Tibial nerve (tissue), 4 donors: ENCODE results near the gene AHCTF1. TPM values are rescaled to one million over a fixed set of nuclear protein-coding genes. Genes with fewer than 3 reads are reported as not detected.

Experiments
- small RNA-seq: library from RNA; depleted of rRNA; stranded (forward); fragments of <200 nt; gene quantifications from one replicate; pipeline ENCODE3, GENCODE V24; 2016
- total RNA-seq, 4 donors: library from RNA; depleted of rRNA; stranded (reverse); fragments of >200 nt; gene quantifications; one replicate each; pipeline ENCODE4 v1.1.0, GENCODE V29; 2016

Gene AHCTF1
- total RNA-seq, 4 donors from 2014 or later: 41.2 to 67.1 (median 45.6) TPM

Small RNA genes lying within 50 kb of the gene (small RNA-seq; reads per million reads assigned to genes)
- not detected for gene AC113174.1
- not detected for gene RF00402

Other genes with a start within 250 kb of the AHCTF1 start
- gene SCCPDH, start 207.5 kb downstream of the AHCTF1 start, total RNA-seq: 100 to 1,000 TPM in 1 of 4 donors, 10 to 100 TPM in 3; 61.2 to 109 (median 74.6) TPM
- under 1 TPM in 1 of 4 donors, not detected in 3; 0.22 TPM for gene ZNF695, start 76.1 kb upstream of the AHCTF1 start, total RNA-seq
- gene ZNF670, start 146.9 kb upstream of the AHCTF1 start, total RNA-seq: 1 to 10 TPM; 1.4 to 2.3 (median 1.9) TPM
- 10 to 100 TPM in 1 of 4 donors, 1 to 10 TPM in 3; 6.0 to 12.2 (median 8.7) TPM for gene ZNF669, start 172.4 kb upstream of the AHCTF1 start, total RNA-seq
- gene ZNF124, start 240.1 kb upstream of the AHCTF1 start, total RNA-seq: 10 to 100 TPM; 11.1 to 34.1 (median 15.6) TPM